ENCODE measurements around the gene TMED1.
A peak's percentile ranks its signal among the peaks of the same experiment; 100 is the strongest.
"Not testable (repeated sequence)": the region's sequence is repeated elsewhere in the genome, so short reads cannot be mapped to it uniquely, and the experiment has no call there.

The TMED1 gene

DNA sequence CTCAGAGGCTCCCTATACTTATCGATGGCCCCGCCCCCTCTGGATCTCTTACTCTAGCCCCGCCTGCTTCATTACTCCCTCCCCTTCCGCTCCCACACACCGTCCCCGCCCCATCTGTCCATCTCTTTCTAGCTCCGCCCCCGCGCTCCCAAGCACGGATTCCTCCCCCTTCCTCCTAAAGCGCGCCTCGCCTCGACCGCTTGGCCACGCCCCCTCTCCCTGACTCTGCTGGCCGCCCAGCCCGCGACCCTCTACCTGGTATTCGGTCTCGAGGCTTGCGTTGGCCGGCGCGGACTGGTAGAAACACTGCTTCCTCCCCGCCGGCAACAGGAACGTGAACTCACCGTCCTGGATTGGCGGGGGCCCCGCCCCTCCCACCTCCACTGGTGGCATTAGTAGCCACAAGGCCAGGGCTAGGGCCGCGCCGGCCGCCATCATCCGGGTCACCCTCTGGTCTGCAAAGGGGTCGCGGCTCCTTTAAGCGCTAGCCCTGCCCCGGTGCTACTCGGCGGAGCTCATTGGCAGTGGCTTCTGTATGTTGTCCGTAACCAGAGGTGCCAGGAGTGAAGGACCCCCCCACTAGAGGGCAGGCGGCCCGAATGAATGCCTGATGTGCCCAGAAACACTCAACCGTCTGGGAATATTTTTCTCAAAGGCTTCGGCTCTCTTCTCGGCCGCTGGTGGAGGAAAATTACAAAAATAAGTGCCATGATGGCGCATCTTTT is at the start of gene TMED1:
TSS of gene TMED1 (minus strand) at position 459 of the 725 bp plus-strand sequence. CDS start at position 438, 21 bp downstream.
- Histone ChIP-seq H3K4me1 (ENCODE audit: control insufficient read depth, insufficient read depth, low read length) (no peaks in the 10 kb centered on the region), H3K27me3 (ENCODE audit: control insufficient read depth, insufficient read depth, low read length) (peaks cover 5% of the 10 kb centered on the region), H3K9me3 (ENCODE audit: control insufficient read depth, insufficient read depth, low read length) (peaks cover 5% of the 10 kb centered on the region), H3K4me3 (ENCODE audit: low read depth, low read length) (peak within 1 kb of the TSS; percentile 85), H3K9ac (ENCODE audit: low read depth, low read length) (peak within 1 kb of the TSS; percentile 94), H3K36me3 (ENCODE audit: control insufficient read depth, insufficient read depth, low read length) (peaks cover 13% of the 10 kb centered on the region)

GRCh38 chr19:10885201-10886169 is 49.5 kb upstream of the TMED1 start:
- Histone ChIP-seq H3K9me3 (ENCODE audit: control insufficient read depth, insufficient read depth, low read length) (no peaks in the 10 kb centered on the region), H3K4me3 (ENCODE audit: low read depth, low read length) (no peak overlapping the region), H3K27me3 (ENCODE audit: control insufficient read depth, insufficient read depth, low read length) (no peaks in the 10 kb centered on the region), H3K4me1 (ENCODE audit: control insufficient read depth, insufficient read depth, low read length) (peaks cover 30% of the 10 kb centered on the region), H3K9ac (ENCODE audit: low read depth, low read length) (no peak overlapping the region), H3K36me3 (ENCODE audit: control insufficient read depth, insufficient read depth, low read length) (peaks cover 4% of the 10 kb centered on the region)

DNA sequence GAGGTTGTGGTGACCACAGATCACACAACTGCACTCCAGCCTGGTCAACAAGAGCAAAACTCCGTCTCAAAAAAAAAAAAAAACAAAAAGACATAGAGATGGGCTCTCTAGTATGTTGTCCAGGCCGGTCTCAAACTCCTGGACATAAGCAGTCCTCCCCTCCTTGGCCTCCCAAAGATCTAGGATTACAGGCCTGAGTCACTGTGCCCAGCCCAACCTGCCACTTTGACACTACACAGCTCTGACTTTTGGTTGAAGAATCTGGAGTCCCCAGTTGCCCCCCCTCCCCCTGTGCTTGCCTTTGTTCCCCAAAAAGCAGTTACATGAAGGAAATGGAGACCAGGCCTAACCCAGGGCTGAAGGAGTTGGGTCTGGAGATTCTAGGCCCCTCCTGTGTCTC is 48.3 kb upstream of the TMED1 start:
- H3K9ac ChIP-seq (ENCODE audit: low read depth, low read length) = no peak overlapping the region
- H3K36me3 ChIP-seq (ENCODE audit: control insufficient read depth, insufficient read depth, low read length) = peaks cover 4% of the 10 kb centered on the region
- no peaks in the 10 kb centered on the region for H3K27me3 ChIP-seq (ENCODE audit: control insufficient read depth, insufficient read depth, low read length)
- no peak overlapping the region for H3K4me3 ChIP-seq (ENCODE audit: low read depth, low read length)
- H3K4me1 ChIP-seq (ENCODE audit: control insufficient read depth, insufficient read depth, low read length) = peaks cover 38% of the 10 kb centered on the region
- H3K9me3 ChIP-seq (ENCODE audit: control insufficient read depth, insufficient read depth, low read length) = no peaks in the 10 kb centered on the region

DNA sequence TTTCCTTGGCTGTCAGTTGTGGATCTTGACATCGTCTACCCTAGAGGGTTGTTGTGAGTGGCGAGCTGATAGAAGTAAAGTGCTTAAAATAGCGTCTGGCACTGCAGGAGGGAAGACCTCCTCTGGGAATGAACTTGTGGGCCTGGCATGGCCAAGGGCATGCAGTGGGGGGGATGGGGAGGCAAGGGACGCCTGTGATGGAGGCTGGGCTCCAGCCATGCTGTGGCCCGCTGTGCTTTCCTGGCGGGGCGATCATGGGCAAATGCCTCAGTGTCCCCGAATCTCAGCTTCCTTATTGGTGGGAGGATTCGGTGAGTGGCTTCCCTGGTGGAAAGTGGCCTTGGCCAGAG is 46.1 kb upstream of the TMED1 start:
- H3K4me3 ChIP-seq (ENCODE audit: low read depth, low read length) = no peak overlapping the region
- H3K4me1 ChIP-seq (ENCODE audit: control insufficient read depth, insufficient read depth, low read length) = peaks cover 27% of the 10 kb centered on the region
- H3K9me3 ChIP-seq (ENCODE audit: control insufficient read depth, insufficient read depth, low read length) = no peaks in the 10 kb centered on the region
- H3K27me3 ChIP-seq (ENCODE audit: control insufficient read depth, insufficient read depth, low read length) = no peaks in the 10 kb centered on the region
- peaks cover 3% of the 10 kb centered on the region for H3K36me3 ChIP-seq (ENCODE audit: control insufficient read depth, insufficient read depth, low read length)
- H3K9ac ChIP-seq (ENCODE audit: low read depth, low read length) = no peak overlapping the region

- no peaks in the 10 kb centered on the region for H3K9me3 ChIP-seq (ENCODE audit: control insufficient read depth, insufficient read depth, low read length)
- H3K9ac ChIP-seq (ENCODE audit: low read depth, low read length) = no peak overlapping the region
- H3K36me3 ChIP-seq (ENCODE audit: control insufficient read depth, insufficient read depth, low read length) = no peaks in the 10 kb centered on the region
- no peak overlapping the region for H3K4me3 ChIP-seq (ENCODE audit: low read depth, low read length)
- no peaks in the 10 kb centered on the region for H3K27me3 ChIP-seq (ENCODE audit: control insufficient read depth, insufficient read depth, low read length)
- H3K4me1 ChIP-seq (ENCODE audit: control insufficient read depth, insufficient read depth, low read length) = peaks cover 25% of the 10 kb centered on the region
These were observed 45.5 kb upstream of the TMED1 start for GRCh38 chr19:10881403-10882107.

DNA sequence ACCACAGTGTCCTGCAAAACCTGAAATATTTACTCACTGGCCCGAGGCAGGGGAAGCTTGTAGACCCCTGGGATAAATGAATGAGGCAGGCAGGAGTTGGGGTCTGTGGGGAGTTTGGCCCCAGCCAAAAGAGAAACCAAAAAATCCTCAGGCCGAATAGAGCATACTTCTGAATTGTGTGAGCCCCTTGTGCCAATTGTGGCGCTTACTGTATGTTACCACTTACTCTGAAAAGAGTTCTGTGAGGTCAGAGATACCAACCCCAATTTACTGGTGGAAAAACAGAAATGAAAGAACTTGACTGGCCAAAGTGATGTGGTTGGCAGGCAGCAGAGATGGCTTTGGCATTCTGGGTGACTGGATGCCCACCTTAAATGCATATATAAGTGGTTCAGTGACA is 42.2 kb upstream of the TMED1 start:
- peaks cover 19% of the 10 kb centered on the region for H3K4me1 ChIP-seq (ENCODE audit: control insufficient read depth, insufficient read depth, low read length)
- no peaks in the 10 kb centered on the region for H3K9me3 ChIP-seq (ENCODE audit: control insufficient read depth, insufficient read depth, low read length)
- H3K9ac ChIP-seq (ENCODE audit: low read depth, low read length) = no peak overlapping the region
- H3K4me3 ChIP-seq (ENCODE audit: low read depth, low read length) = no peak overlapping the region
- H3K27me3 ChIP-seq (ENCODE audit: control insufficient read depth, insufficient read depth, low read length) = no peaks in the 10 kb centered on the region
- H3K36me3 ChIP-seq (ENCODE audit: control insufficient read depth, insufficient read depth, low read length) = no peaks in the 10 kb centered on the region

DNA sequence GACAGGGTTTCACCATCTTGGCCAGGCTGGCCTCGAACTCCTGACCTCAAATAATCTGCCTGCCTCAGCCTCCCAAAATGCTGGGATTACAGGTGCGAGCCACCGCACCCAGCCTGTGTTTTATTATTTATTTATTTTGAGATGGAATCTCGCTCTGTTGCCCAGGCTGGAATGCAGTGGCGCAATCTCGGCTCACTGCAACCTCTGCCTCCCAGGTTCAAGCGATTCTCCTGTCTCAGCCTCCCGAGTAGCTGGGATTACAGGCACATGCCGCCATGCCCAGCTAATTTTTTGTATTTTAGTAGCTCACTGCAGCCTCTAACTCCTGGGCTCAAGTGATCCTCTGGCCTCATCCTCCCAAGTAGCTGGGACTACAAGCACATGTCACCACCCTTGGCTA is 41.6 kb upstream of the TMED1 start:
- H3K9me3 ChIP-seq (ENCODE audit: control insufficient read depth, insufficient read depth, low read length); H3K27me3 ChIP-seq (ENCODE audit: control insufficient read depth, insufficient read depth, low read length); H3K9ac ChIP-seq (ENCODE audit: low read depth, low read length); H3K4me3 ChIP-seq (ENCODE audit: low read depth, low read length); H3K36me3 ChIP-seq (ENCODE audit: control insufficient read depth, insufficient read depth, low read length): not testable (repeated sequence)
- peaks cover 19% of the 10 kb centered on the region for H3K4me1 ChIP-seq (ENCODE audit: control insufficient read depth, insufficient read depth, low read length)

- H3K9ac ChIP-seq (ENCODE audit: low read depth, low read length) = no peak overlapping the region
- no peaks in the 10 kb centered on the region for H3K9me3 ChIP-seq (ENCODE audit: control insufficient read depth, insufficient read depth, low read length)
- H3K4me1 ChIP-seq (ENCODE audit: control insufficient read depth, insufficient read depth, low read length) = peaks cover 13% of the 10 kb centered on the region
- H3K4me3 ChIP-seq (ENCODE audit: low read depth, low read length) = no peak overlapping the region
- H3K36me3 ChIP-seq (ENCODE audit: control insufficient read depth, insufficient read depth, low read length) = no peaks in the 10 kb centered on the region
- no peaks in the 10 kb centered on the region for H3K27me3 ChIP-seq (ENCODE audit: control insufficient read depth, insufficient read depth, low read length)
These were observed 40.6 kb upstream of the TMED1 start for GRCh38 chr19:10876459-10877240.

GRCh38 chr19:10874024-10874423 is 38.0 kb upstream of the TMED1 start:
- peaks cover 3% of the 10 kb centered on the region for H3K4me1 ChIP-seq (ENCODE audit: control insufficient read depth, insufficient read depth, low read length)
- H3K9ac ChIP-seq (ENCODE audit: low read depth, low read length) = no peak overlapping the region
- H3K27me3 ChIP-seq (ENCODE audit: control insufficient read depth, insufficient read depth, low read length) = no peaks in the 10 kb centered on the region
- no peak overlapping the region for H3K4me3 ChIP-seq (ENCODE audit: low read depth, low read length)
- H3K36me3 ChIP-seq (ENCODE audit: control insufficient read depth, insufficient read depth, low read length) = no peaks in the 10 kb centered on the region
- H3K9me3 ChIP-seq (ENCODE audit: control insufficient read depth, insufficient read depth, low read length) = no peaks in the 10 kb centered on the region

DNA sequence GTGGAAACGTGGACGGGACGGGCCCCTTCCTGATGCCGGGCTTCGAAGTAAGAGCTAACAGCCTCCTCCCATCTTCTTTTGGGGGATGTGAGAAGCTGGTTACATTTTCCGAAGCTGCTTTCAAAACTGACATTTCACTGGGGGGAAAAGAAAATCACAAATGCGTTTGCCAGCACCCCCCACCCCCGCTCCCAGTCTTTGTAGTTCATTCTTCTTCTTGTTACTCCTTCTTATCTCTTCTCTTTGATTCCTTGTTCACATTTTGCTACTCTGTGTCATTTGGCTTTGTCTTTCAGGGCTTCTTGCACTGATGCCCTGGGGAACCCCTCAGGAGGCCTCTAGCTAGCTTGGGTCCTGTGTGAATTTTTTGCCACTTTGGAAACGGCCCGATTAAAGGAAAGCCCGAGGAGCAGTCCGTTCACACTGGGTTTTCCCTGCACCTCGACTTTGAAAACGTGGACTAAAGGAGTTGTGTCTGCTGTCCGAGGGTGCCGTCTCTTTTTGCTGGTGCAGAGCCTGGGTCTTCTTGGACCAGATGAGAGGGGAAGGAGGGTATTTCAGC is 36.6 kb upstream of the TMED1 start:
- H3K27me3 ChIP-seq (ENCODE audit: control insufficient read depth, insufficient read depth, low read length) = no peaks in the 10 kb centered on the region
- H3K9me3 ChIP-seq (ENCODE audit: control insufficient read depth, insufficient read depth, low read length) = no peaks in the 10 kb centered on the region
- H3K9ac ChIP-seq (ENCODE audit: low read depth, low read length) = peak overlapping the region; percentile 81
- no peaks in the 10 kb centered on the region for H3K4me1 ChIP-seq (ENCODE audit: control insufficient read depth, insufficient read depth, low read length)
- H3K36me3 ChIP-seq (ENCODE audit: control insufficient read depth, insufficient read depth, low read length) = no peaks in the 10 kb centered on the region
- H3K4me3 ChIP-seq (ENCODE audit: low read depth, low read length) = peak overlapping the region; percentile 79

All from iPS-15b (cell line).